HG03159 (cell line): ENCODE measurements around the gene AP4M1.

Experiments used
- ATAC-seq: cut with Tn5 transposase; IDR thresholded peaks from one replicate; pipeline ENCODE4 v1.9.1; 2021; ENCODE audit warnings: mild to moderate bottlenecking, moderate library complexity; ENCODE audit not compliant: unreplicated experiment

The AP4M1 gene

DNA sequence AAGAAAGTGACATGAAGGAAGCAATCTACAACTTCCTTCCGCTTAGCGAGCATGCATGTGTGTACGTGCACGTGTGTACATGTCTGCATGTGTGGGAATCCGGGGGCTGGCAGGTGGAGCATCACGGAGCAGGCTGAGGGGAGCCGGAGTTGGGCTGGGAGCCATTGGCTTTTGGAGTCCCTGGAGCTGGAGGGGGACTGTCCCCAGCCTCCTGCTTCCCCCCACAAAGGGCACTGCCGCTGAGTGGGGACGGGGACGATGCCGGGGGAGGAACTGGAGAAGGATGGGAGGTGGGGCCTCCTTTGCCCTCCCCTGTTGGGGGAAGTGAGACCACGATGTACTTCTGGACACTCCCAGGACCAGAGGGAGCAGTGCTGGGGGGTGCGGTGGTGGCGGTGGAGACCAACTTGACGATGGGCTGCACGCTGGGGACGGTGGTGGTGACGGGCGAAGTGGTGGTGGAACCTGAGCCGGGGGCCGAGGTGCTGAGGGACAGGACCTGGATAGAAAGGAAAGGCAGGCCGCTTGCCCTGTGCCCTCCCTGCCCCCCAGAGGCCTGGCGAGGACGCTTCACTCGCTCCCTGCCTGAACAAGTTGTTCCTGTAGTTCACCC, 5.8 kb downstream of the AP4M1 start:
- no peak for ATAC-seq

GRCh38 chr7:100107890-100108289, 6.4 kb downstream of the AP4M1 start:
- ATAC-seq: no peak

DNA sequence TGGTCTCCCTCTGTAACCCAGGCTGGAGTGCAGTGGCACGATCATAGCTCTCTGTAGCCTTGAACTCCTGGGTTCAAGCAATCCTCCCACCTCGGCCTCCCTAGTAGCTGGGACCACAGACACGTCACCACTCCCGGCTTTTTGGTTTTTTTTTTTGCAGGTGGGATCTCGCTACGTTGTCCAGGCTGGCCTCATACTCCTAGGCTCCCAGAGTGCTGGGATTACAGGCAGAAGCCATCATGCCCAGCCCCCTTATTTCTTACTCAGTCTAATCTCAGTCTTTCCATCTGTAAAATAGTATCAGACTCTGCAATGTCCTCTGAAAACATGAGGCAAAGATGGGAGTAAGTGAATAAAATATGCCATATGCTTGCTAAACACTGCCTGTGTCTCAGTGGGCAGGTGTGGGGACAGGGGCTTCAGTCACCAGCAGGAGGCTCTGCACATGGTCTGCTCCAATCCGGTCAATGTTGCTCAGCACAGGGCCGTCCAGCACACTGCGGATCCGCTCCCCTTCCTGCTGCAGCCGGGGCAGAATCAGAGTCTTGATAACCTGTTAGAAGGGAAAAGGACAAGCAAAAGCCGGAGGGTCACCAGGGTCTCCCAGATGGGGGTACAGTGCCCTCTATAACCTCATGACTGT, 8.2 kb downstream of the AP4M1 start:
- no peak for ATAC-seq

- no peak for ATAC-seq
Observed at GRCh38 chr7:100111156-100111555, 9.7 kb downstream of the AP4M1 start.

GRCh38 chr7:100111914-100112313, 10.5 kb downstream of the AP4M1 start:
- ATAC-seq: no peak

DNA sequence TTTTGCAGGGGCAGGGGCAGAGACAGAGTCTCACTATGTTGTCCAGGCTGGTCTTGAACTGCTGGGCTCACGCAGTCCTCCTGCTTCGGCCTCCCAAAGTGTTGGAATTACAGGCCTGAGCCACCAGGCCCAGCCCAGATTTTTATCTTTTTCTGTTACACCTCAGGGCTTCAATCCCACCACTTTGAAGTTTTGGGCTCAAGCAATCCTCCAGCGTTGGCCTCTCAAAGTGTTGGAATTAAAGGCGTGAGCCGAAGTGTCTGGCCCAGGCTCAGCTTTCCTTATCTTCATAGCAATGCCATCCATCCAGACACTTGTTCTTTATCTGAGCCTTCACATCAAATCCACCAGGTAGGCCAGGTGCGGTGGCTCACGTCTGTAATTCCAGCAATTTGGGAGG, 13.6 kb downstream of the AP4M1 start:
- ATAC-seq: no peak

DNA sequence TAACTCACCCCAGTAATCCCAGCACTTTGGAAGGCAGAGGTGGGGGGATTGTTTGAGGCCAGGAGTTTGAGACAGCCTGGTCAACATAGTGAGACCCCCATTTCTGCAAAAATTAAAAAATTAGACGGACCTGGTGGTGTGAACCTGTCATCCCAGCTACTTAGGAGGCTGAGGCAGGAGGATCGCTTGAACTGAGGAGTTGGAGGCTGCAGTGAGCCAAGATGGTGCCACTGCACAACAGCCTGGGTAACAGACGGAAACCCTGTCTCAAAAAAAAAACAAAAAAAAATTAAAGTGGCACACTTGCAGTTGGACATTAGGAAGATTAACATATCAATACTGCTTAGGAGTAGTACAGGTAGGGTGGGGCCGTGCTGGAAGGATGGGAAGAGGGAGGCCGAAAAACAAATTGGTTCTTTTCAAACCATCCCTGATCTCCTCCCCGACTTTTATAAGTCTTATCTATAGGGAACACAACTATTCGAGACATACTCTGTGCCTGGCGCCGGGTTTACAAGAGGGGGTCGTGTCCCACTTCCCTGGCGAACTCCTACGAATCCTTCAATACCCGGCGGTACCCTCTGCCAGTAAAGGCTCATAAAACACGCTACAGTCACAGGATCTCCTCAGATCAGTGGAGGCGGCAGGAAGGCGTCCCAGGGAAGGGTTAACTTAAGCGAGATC, 17.1 kb downstream of the AP4M1 start:
- ATAC-seq: no peak

- ATAC-seq: peak; percentile 73
Observed at GRCh38 chr7:100119072-100119969, 17.9 kb downstream of the AP4M1 start, which contains the start of the genes CNPY4 and TAF6. Gene CNPY4 (plus strand): TSS chr7:100119634. CDS start chr7:100119745, 111 bp downstream. Gene TAF6 (minus strand): TSS chr7:100119358. CDS start chr7:100114209, 5,149 bp downstream.

- ATAC-seq: peak; percentile 33
Observed at GRCh38 chr7:100119970-100120732, 18.7 kb downstream of the AP4M1 start.

- no peak for ATAC-seq
Observed at GRCh38 chr7:100120733-100121036, 19.2 kb downstream of the AP4M1 start.

DNA sequence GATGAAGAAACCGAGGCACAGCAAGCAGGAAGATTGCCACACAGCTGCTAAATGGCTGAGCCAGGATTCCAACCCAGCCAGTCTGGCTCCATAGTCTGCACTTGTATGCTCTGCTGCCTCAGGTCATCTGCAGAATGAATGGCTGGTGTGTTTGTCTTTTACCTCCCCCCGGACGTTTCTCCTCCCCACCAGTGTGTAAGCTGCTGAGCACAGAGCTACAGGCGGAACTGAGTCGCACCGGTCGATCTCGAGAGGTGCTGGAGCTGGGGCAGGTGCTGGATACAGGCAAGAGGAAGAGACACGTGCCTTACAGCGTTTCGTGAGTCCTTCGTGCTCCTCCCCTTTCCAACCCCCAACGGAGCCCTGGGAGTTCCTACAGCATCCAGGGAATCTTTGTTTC, 20.6 kb downstream of the AP4M1 start:
- no peak for ATAC-seq

DNA sequence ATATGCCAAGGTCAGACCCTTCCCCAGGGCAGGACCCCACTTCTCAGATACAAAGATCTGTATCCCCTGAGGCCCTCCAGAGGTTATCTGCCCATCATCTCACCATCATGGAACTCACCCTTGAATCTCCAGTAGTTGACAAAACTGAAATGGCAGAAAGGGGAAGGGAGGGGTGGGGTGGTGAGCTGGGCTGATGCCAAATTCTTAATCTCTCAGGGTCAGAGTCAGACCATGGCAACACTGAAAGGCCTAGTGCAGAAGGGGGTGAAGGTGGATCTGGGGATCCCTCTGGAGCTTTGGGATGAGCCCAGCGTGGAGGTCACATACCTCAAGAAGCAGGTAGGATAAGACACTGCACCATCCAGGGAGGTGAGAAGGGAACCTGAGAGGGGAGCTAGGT, 21.1 kb downstream of the AP4M1 start:
- no peak for ATAC-seq

DNA sequence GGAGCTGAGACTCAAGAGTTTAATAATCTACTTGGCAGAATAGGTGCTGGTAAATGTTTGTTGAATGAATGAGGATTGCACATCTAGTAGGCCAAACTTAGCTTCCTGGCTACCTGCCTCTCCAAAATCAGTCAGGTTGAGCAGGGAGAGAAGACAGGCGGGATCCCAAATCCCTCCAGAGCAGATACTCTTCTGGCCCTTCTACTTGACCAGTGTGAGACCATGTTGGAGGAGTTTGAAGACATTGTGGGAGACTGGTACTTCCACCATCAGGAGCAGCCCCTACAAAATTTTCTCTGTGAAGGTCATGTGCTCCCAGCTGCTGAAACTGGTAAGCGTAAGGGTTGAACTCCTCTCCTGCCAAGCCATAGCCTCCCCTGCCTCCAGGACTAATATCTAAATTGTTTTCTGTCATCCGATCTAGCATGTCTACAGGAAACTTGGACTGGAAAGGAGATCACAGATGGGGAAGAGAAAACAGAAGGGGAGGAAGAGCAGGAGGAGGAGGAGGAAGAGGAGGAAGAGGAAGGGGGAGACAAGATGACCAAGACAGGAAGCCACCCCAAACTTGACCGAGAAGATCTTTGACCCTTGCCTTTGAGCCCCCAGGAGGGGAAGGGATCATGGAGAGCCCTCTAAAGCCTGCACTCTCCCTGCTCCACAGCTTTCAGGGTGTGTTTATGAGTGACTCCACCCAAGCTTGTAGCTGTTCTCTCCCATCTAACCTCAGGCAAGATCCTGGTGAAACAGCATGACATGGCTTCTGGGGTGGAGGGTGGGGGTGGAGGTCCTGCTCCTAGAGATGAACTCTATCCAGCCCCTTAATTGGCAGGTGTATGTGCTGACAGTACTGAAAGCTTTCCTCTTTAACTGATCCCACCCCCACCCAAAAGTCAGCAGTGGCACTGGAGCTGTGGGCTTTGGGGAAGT, 23.1 kb downstream of the AP4M1 start:
- no peak for ATAC-seq

GRCh38 chr7:100126239-100126930, 24.9 kb downstream of the AP4M1 start:
- peak; percentile 60 for ATAC-seq

DNA sequence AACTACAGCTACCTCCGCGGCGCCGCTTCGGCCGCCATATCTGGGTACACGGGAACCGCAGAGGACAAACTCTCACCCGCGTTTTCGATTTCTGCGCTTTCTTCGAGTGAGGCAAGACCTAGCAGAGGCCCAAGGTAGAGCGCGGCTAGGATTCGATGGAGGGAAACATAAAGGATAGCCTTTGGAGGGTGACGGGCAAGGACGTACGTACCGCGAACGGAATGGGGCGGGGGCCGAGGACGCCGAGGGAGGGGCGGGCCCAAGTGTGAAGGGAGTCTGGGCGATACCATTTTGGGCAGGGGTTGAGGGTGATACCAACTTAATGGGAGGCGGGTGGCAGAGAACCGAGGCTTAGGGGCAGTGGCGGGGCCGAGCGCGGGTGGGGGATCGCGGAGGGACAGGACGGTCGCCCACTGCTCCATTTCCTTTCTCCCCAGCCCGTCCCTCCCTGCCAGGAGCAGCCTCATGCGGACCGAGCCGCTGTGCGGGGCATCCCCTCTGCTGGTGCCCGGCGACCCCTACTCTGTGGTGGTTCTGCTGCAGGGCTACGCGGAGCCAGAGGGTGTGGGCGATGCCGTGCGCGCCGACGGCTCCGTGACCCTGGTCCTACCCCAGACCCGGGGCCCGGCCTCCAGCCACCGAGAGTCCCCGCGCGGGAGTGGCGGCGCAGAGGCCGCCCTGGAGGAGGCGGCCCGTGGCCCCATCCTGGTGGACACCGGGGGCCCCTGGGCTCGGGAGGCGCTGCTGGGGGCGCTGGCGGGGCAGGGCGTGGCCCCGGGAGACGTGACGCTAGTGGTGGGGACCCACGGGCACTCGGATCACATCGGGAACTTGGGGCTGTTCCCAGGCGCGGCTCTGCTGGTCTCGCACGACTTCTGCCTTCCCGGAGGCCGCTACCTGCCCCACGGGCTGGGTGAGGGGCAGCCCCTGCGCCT, 25.8 kb downstream of the AP4M1 start, which contains the start of gene MBLAC1:
TSS of gene MBLAC1 (plus strand) at position 37 of the 935 bp plus-strand sequence. CDS start at position 466, 429 bp downstream.
- peak; percentile 69 for ATAC-seq

- ATAC-seq: no peak
Observed at GRCh38 chr7:100127866-100128636, 26.6 kb downstream of the AP4M1 start.

DNA sequence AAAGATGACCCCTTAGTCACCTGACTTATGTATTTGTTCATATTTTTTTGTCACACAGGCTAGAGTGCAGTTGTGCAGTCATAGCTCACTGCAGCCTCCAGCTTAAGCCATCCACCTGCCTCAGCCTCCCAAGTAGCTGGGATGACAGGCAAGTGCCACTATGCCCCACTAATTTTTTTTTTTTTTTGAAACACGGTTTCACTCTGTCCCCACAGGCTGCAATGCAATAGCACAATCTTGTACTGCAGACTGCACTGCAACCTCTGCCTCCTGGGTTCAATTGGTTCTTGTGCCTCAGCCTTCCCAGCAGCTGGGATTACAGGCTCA, 27.2 kb downstream of the AP4M1 start:
- no peak for ATAC-seq
